Chondrocyte (in vitro differentiated cells): ENCODE results near the gene RPIA. TPM values are rescaled to one million over a fixed set of nuclear protein-coding genes. Genes with fewer than 3 reads are reported as not detected.

ENCODE experiments used
- DNase-seq: peaks from one replicate; pipeline ENCODE4 v3.0.0; 2021; ENCODE audit warnings: mixed read lengths, low spot score
- H3K27ac Mint-ChIP-seq: one replicate; pipeline ENCODE4 v1.8.0; 2021; ENCODE audit warnings: mild to moderate bottlenecking, moderate library complexity, mixed read lengths; ENCODE audit not compliant: unreplicated experiment
- H3K27me3 Mint-ChIP-seq: 2 replicates; pipeline ENCODE4 v1.8.0; 2021; ENCODE audit warnings: low read depth, mixed read lengths
- H3K36me3 Mint-ChIP-seq: 2 replicates; pipeline ENCODE4 v1.8.0; 2021; ENCODE audit warnings: low read depth, mixed read lengths
- H3K4me1 Mint-ChIP-seq: 2 replicates; pipeline ENCODE4 v1.8.0; 2021; ENCODE audit warnings: low read depth, mild to moderate bottlenecking, mixed read lengths
- H3K4me3 Mint-ChIP-seq: one replicate; pipeline ENCODE4 v1.8.0; 2021; ENCODE audit warnings: mild to moderate bottlenecking, moderate library complexity, mixed read lengths; ENCODE audit not compliant: unreplicated experiment
- H3K9me3 Mint-ChIP-seq: 2 replicates; pipeline ENCODE4 v1.8.0; 2021; ENCODE audit warnings: low read depth, mixed read lengths
- CTCF ChIP-seq: fragments of 200-600 bp; sonication (generic); IDR thresholded peaks from 2 replicates; pipeline ENCODE4 v1.5.0; 2021; ENCODE audit warnings: antibody characterized with exemption, mild to moderate bottlenecking, moderate library complexity
- total RNA-seq: library from RNA; stranded (reverse); gene quantifications from 3 replicates; pipeline ENCODE4 v1.2.1, GENCODE V29; 2021

Gene RPIA
- total RNA-seq, 1 donor from 2014 or later, result 8.6 TPM

- peaks cover 22% of the 10 kb centered on the region for H3K4me1 Mint-ChIP-seq
- H3K27ac Mint-ChIP-seq, result no peak overlapping the region
- DNase-seq, result no peak
- TF ChIP-seq CTCF, result no peak
- H3K27me3 Mint-ChIP-seq, result no peaks in the 10 kb centered on the region
- H3K4me3 Mint-ChIP-seq, result no peak overlapping the region
- H3K9me3 Mint-ChIP-seq, result no peaks in the 10 kb centered on the region
- peaks cover 3% of the 10 kb centered on the region for H3K36me3 Mint-ChIP-seq
Observed at GRCh38 chr2:88713408-88713807, 21.9 kb downstream of the RPIA start.

- Mint-ChIP-seq H3K4me1 (peaks cover 17% of the 10 kb centered on the region), H3K27me3 (no peaks in the 10 kb centered on the region), H3K4me3 (no peak overlapping the region), H3K36me3 (peaks cover 3% of the 10 kb centered on the region), H3K27ac (no peak overlapping the region), H3K9me3 (no peaks in the 10 kb centered on the region)
- no peak for TF ChIP-seq CTCF
- no peak for DNase-seq
Observed at GRCh38 chr2:88714667-88715066, 23.2 kb downstream of the RPIA start.

- H3K4me1 Mint-ChIP-seq, result peaks cover 17% of the 10 kb centered on the region
- H3K36me3 Mint-ChIP-seq, result no peaks in the 10 kb centered on the region
- H3K27ac Mint-ChIP-seq, result no peak overlapping the region
- TF ChIP-seq CTCF, result no peak
- no peaks in the 10 kb centered on the region for H3K9me3 Mint-ChIP-seq
- DNase-seq, result no peak
- H3K27me3 Mint-ChIP-seq, result no peaks in the 10 kb centered on the region
- H3K4me3 Mint-ChIP-seq, result no peak overlapping the region
Observed at GRCh38 chr2:88720399-88720798, 28.9 kb downstream of the RPIA start.

- TF ChIP-seq CTCF, result no peak
- Mint-ChIP-seq H3K4me3 (no peak overlapping the region), H3K27me3 (no peaks in the 10 kb centered on the region), H3K27ac (no peak overlapping the region), H3K36me3 (no peaks in the 10 kb centered on the region), H3K4me1 (peaks cover 17% of the 10 kb centered on the region), H3K9me3 (no peaks in the 10 kb centered on the region)
- DNase-seq, result no peak
Observed at GRCh38 chr2:88721268-88721667, 29.8 kb downstream of the RPIA start.

- no peak overlapping the region for H3K4me3 Mint-ChIP-seq
- H3K9me3 Mint-ChIP-seq, result no peaks in the 10 kb centered on the region
- no peak overlapping the region for H3K27ac Mint-ChIP-seq
- TF ChIP-seq CTCF, result no peak
- peaks cover 3% of the 10 kb centered on the region for H3K36me3 Mint-ChIP-seq
- no peak for DNase-seq
- H3K4me1 Mint-ChIP-seq, result peaks cover 13% of the 10 kb centered on the region
- H3K27me3 Mint-ChIP-seq, result no peaks in the 10 kb centered on the region
Observed at GRCh38 chr2:88724643-88725332, 33.3 kb downstream of the RPIA start.
